ENCODE measurements around the gene CCSER2.

The CCSER2 gene

GRCh38 chr10:84549368-84550165, 221.2 kb downstream of the CCSER2 start:
- Histone ChIP-seq H4K20me1 (ENCODE audit: insufficient read depth, low read length) (no peaks in the 10 kb centered on the region), H3F3A (ENCODE audit: insufficient read depth, low read length) (no peaks in the 10 kb centered on the region), H3K9me3 (ENCODE audit: low read length) (no peaks in the 10 kb centered on the region), H3K27ac (ENCODE audit: low read depth, low read length, poor library complexity, severe bottlenecking) (no peak overlapping the region), H3K9ac (ENCODE audit: low read length) (no peak overlapping the region), H3K4me3 (ENCODE audit: low read depth, low read length, poor library complexity, severe bottlenecking) (no peak overlapping the region), H3K79me2 (ENCODE audit: insufficient read depth, low read length) (no peaks in the 10 kb centered on the region), H3K4me2 (ENCODE audit: low read length) (no peak overlapping the region), H3K36me3 (ENCODE audit: insufficient read depth, low read length) (no peaks in the 10 kb centered on the region), H3K27me3 (ENCODE audit: insufficient read depth, low read length) (no peaks in the 10 kb centered on the region), H3K4me1 (ENCODE audit: insufficient read depth, low read length, severe bottlenecking) (no peaks in the 10 kb centered on the region), H3K9me2 (ENCODE audit: low read depth, low read length) (no peaks in the 10 kb centered on the region), H2AFZ (ENCODE audit: low read length) (no peak overlapping the region)
- TF ChIP-seq CTCF (IDR thresholded peaks at IDR 0.05; ENCODE audit: low read length) (no peak), EZH2 (IDR thresholded peaks at IDR 0.05; ENCODE audit: borderline replicate concordance, low read length) (no peak)

- H3K4me1 ChIP-seq (ENCODE audit: insufficient read depth, low read length, severe bottlenecking): no peaks in the 10 kb centered on the region
- H3K9me2 ChIP-seq (ENCODE audit: low read depth, low read length): no peaks in the 10 kb centered on the region
- TF ChIP-seq CTCF (IDR thresholded peaks at IDR 0.05; ENCODE audit: low read length) (no peak), EZH2 (IDR thresholded peaks at IDR 0.05; ENCODE audit: borderline replicate concordance, low read length) (no peak)
- H3K36me3 ChIP-seq (ENCODE audit: insufficient read depth, low read length): no peaks in the 10 kb centered on the region
- H4K20me1 ChIP-seq (ENCODE audit: insufficient read depth, low read length): no peaks in the 10 kb centered on the region
- no peaks in the 10 kb centered on the region for H3K27me3 ChIP-seq (ENCODE audit: insufficient read depth, low read length)
- H3K9me3 ChIP-seq (ENCODE audit: low read length): no peaks in the 10 kb centered on the region
- no peak overlapping the region for H2AFZ ChIP-seq (ENCODE audit: low read length)
- no peak overlapping the region for H3K4me2 ChIP-seq (ENCODE audit: low read length)
- H3F3A ChIP-seq (ENCODE audit: insufficient read depth, low read length): no peaks in the 10 kb centered on the region
- H3K27ac ChIP-seq (ENCODE audit: low read depth, low read length, poor library complexity, severe bottlenecking): no peak overlapping the region
- no peak overlapping the region for H3K4me3 ChIP-seq (ENCODE audit: low read depth, low read length, poor library complexity, severe bottlenecking)
- H3K9ac ChIP-seq (ENCODE audit: low read length): no peak overlapping the region
- H3K79me2 ChIP-seq (ENCODE audit: insufficient read depth, low read length): no peaks in the 10 kb centered on the region
These were observed 222.5 kb downstream of the CCSER2 start for GRCh38 chr10:84550756-84551436.

- Histone ChIP-seq H3K4me1 (ENCODE audit: insufficient read depth, low read length, severe bottlenecking) (no peaks in the 10 kb centered on the region), H3K9me2 (ENCODE audit: low read depth, low read length) (no peaks in the 10 kb centered on the region), H3K27ac (ENCODE audit: low read depth, low read length, poor library complexity, severe bottlenecking) (no peak overlapping the region), H2AFZ (ENCODE audit: low read length) (no peak overlapping the region), H3K4me3 (ENCODE audit: low read depth, low read length, poor library complexity, severe bottlenecking) (no peak overlapping the region), H3K9ac (ENCODE audit: low read length) (no peak overlapping the region), H3K9me3 (ENCODE audit: low read length) (no peaks in the 10 kb centered on the region), H3K79me2 (ENCODE audit: insufficient read depth, low read length) (no peaks in the 10 kb centered on the region), H3K4me2 (ENCODE audit: low read length) (no peak overlapping the region), H3F3A (ENCODE audit: insufficient read depth, low read length) (no peaks in the 10 kb centered on the region), H3K27me3 (ENCODE audit: insufficient read depth, low read length) (no peaks in the 10 kb centered on the region), H3K36me3 (ENCODE audit: insufficient read depth, low read length) (no peaks in the 10 kb centered on the region), H4K20me1 (ENCODE audit: insufficient read depth, low read length) (no peaks in the 10 kb centered on the region)
- TF ChIP-seq CTCF (IDR thresholded peaks at IDR 0.05; ENCODE audit: low read length) (no peak), EZH2 (IDR thresholded peaks at IDR 0.05; ENCODE audit: borderline replicate concordance, low read length) (no peak)
These were observed 223.2 kb downstream of the CCSER2 start for GRCh38 chr10:84551437-84552120.
